ENCODE measurements around the gene OCLN. TPM values are rescaled to one million over a fixed set of nuclear protein-coding genes. Genes with fewer than 3 reads are reported as not detected.

OCLN gene
- total RNA-seq, result under 1 TPM; 0.34 to 1.00 TPM

GRCh38 chr5:69492391-69492922 is at the start of gene OCLN:
Gene OCLN, plus strand, starts transcription at chr5:69492790. Its CDS starts 11,455 bp downstream, at chr5:69504245.

GRCh38 chr5:69559908-69560330 is 67.3 kb downstream of the OCLN start, which contains the start of gene GTF2H2C:
Gene GTF2H2C, plus strand, starts transcription at chr5:69560191. Its CDS starts 4,942 bp downstream, at chr5:69565133.

Small RNA genes within 50 kb of the gene (small RNA-seq; reads per million reads assigned to genes)
- gene RN7SL616P (0 reads per million in 2 donors), gene RNU6-724P (0 reads per million in 2 donors), gene RPS27P14 (0 to 0.06 reads per million in 2 donors)

Other genes starting within 250 kb of the OCLN start
- 1 to 10 TPM; 2.4 to 2.7 TPM for gene CCDC125, start 160.0 kb upstream of the OCLN start, total RNA-seq
- gene AK6, start 123.3 kb upstream of the OCLN start, total RNA-seq, result 10 to 100 TPM; 14.8 to 27.3 TPM
- gene TAF9, start 123.3 kb upstream of the OCLN start, total RNA-seq, result 10 to 100 TPM; 64.0 to 90.2 TPM
- 10 to 100 TPM; 23.4 to 24.6 TPM for gene RAD17, start 123.0 kb upstream of the OCLN start, total RNA-seq
- 1 to 10 TPM; 1.0 to 2.0 TPM for gene MARVELD2, start 77.7 kb upstream of the OCLN start, total RNA-seq
- 10 to 100 TPM; 35.0 to 39.6 TPM for gene GTF2H2C, start 67.4 kb downstream of the OCLN start, total RNA-seq